GM18505 (cell line): ENCODE results near the gene SCFD2.
"Not testable (repeated sequence)": the region's sequence is repeated elsewhere in the genome, so short reads cannot be mapped to it uniquely, and the experiment has no call there.

Source experiments
- ATAC-seq: cut with Tn5 transposase; IDR thresholded peaks from one replicate; pipeline ENCODE4 v1.9.1; 2021; ENCODE audit not compliant: unreplicated experiment
- POLR2A ChIP-seq: IDR thresholded peaks from 4 replicates; pipeline ENCODE4 v1.6.1; 2011; ENCODE audit warnings: borderline replicate concordance; ENCODE audit not compliant: insufficient read depth, insufficient read length; ENCODE audit errors: extremely low read depth

Gene SCFD2

DNA sequence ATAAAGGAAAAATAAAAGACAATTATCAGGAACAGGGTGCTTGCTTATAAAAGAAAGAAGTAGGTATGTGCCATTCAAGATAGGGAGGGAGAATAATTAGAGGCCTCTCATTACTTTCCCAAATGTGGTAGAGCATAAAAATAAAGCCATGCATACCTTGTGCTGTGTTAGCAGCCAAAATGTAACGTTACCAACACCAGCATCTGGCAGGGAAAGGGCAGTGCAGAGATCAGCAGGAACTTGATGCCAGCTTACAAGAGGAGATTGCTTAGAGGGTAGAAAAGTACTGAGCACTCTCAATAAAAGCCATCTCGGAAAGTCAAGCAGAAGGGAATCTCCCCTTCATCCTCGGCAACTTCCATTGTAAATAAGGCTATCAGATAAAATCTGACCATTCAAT lies 308.2 kb downstream of the SCFD2 start:
- no peak for ATAC-seq
- no peak for TF ChIP-seq POLR2A

GRCh38 chr4:53057108-53057507 lies 308.8 kb downstream of the SCFD2 start:
- not testable (repeated sequence) for ATAC-seq

DNA sequence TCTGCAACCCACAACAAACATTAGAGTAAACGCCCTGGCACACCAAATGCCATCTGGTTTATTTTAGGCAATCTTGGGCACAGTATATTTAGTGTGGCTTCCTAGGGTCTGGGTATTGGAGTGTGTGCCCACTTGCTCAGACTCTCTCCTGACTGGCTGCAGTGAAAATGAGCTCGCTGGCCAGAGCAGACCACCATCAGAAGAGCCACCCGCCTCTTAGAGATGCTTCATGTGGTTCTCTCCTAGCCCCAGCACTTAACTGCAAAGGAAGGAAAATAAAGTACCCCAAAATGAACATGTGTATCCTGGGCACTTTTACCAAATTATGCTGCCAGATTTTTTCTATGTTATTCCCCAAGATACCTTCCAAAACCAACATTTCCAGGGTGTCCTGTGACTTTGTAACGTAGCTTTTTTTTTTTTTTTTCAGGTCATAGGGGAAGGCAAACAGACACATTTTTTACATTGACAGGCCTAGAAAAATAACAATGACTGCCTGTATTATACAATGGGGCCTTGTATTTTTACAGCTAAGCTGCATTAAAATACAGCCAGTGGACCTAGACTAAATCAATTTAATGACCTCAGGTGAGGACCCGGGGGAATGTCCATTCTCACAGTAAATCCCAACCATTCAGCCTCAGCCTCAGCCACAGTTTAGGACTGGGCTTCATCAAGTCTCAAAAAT lies 310.0 kb downstream of the SCFD2 start:
- ATAC-seq: no peak
- no peak for TF ChIP-seq POLR2A

DNA sequence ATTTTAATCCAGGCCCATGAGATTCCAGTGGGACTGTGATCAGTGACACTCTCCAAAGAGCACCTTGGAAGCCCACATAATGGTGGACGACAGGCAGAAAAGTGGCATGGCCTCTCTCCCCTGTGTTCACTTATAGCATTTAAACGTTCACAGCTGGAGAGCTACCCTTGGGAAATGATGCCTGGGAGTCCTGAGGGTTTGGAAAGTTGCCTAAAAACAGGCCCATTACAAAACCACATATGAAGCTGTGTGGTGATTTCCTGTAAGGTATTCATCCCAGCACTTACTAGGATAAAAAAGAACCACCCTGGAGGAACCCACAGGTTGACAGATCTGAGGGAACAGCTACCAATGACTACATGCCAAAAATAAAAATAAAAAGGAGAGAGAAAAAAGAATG lies 310.6 kb downstream of the SCFD2 start:
- no peak for TF ChIP-seq POLR2A
- ATAC-seq: no peak

DNA sequence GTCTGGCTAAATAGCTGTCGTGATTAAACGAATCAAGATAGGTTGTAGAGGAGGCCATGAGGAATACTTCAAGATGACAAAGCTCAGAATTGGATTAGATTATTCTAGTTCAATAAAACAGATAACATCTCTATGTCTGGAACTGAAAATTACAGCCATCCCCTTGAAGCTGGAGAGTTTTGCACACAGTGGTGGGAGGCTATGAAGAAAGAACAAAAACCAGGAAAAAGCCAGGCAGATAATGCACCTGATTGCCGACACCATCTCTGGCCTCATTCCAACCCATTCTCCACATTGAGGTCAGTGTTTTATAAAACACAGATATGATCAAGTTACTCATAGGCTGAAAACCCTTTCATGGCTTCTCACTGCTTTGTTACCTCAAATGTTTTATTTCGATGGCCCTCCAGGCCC lies 315.5 kb downstream of the SCFD2 start:
- no peak for TF ChIP-seq POLR2A
- no peak for ATAC-seq

DNA sequence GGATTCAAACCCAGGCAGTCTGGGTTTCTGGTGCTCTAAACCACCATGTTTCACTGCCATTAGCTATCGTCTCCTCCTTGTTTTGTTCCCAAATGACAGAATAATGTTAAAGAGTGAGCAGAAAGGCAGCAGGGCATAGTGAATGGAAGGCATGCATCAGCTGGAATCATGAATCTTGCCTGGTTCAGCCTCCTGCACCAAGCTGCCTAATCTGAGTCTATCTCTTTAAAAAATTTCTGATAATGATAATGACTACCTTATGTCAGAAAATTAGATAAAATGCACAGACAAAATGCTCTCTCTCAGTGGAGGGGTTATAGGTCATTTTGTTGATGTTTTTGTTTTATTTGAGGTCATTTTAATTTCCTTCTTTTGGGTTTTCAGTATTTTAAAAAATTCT lies 316.3 kb downstream of the SCFD2 start:
- no peak for TF ChIP-seq POLR2A
- ATAC-seq: no peak

GRCh38 chr4:53044651-53044960 lies 321.3 kb downstream of the SCFD2 start:
- no peak for TF ChIP-seq POLR2A
- ATAC-seq: no peak

- no peak for TF ChIP-seq POLR2A
- ATAC-seq: no peak
Measured at GRCh38 chr4:53043891-53044650, 321.8 kb downstream of the SCFD2 start.

- TF ChIP-seq POLR2A: no peak
- no peak for ATAC-seq
Measured at GRCh38 chr4:53043055-53043454, 322.8 kb downstream of the SCFD2 start.

GRCh38 chr4:53040851-53041250 lies 325.0 kb downstream of the SCFD2 start:
- no peak for ATAC-seq
- TF ChIP-seq POLR2A: no peak

DNA sequence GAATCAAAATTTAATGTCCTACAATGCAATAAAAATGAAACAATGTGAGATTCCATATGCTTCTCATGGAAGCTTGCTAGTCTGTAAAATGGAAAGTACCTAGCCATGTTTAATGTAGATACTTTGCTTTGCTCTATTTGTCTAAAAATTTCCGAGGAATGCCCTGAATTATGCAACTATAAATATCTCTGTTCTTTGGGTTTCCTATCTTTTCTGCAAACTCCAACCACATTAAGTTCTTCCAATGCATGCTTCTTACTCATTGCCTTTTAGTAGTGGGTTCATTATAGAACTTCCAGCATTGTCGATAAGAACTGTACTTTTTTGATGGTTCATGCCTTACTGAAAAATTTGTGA lies 325.4 kb downstream of the SCFD2 start:
- TF ChIP-seq POLR2A: no peak
- ATAC-seq: no peak

GRCh38 chr4:53039741-53040458 lies 326.0 kb downstream of the SCFD2 start:
- no peak for ATAC-seq
- no peak for TF ChIP-seq POLR2A

GRCh38 chr4:53037892-53038291 lies 328.0 kb downstream of the SCFD2 start:
- no peak for TF ChIP-seq POLR2A
- no peak for ATAC-seq

GRCh38 chr4:53032908-53033307 lies 333.0 kb downstream of the SCFD2 start:
- not testable (repeated sequence) for ATAC-seq
